Body of pancreas (tissue), 4 donors: Measurements from ENCODE around the gene PTPRN2. TPM values are rescaled to one million over a fixed set of nuclear protein-coding genes. Genes with fewer than 3 reads are reported as not detected.

Experiments used
- ATAC-seq: fragments of 150-250 bp; one replicate; pipeline ENCODE4 v1.9.1; 2016
- DNase-seq, 4 donors: peaks; one replicate each; pipeline ENCODE4 v3.0.0-alpha.2; 2019
- H3K27ac ChIP-seq, 4 donors: fragments of 200-600 bp; sonication (generic); 1 replicate in 3 of 4; 2 replicates in 1 of 4; pipeline versions ENCODE4 v1.5.1 to v1.6.1; 2016 to 2019; ENCODE audit warnings: mild to moderate bottlenecking in 1 of 4, mixed read lengths in 1 of 4, moderate library complexity in 1 of 4
- H3K27me3 ChIP-seq, 2 donors: fragments of 200-600 bp; sonication (generic); one replicate each; pipeline ENCODE4 v1.6.0; 2016; ENCODE audit warnings: mild to moderate bottlenecking in 1 of 2
- H3K36me3 ChIP-seq, 2 donors: fragments of 200-600 bp; sonication (generic); replicated peaks in 1 of 2; 2 replicates each; pipeline ENCODE4 v1.5.1; 2016; ENCODE audit warnings: low read depth in 2 of 2; ENCODE audit not compliant: insufficient read depth in 1 of 2
- H3K4me1 ChIP-seq: fragments of 200-600 bp; sonication (generic); one replicate; pipeline ENCODE4 v1.6.0; 2016
- H3K4me3 ChIP-seq, 2 donors: fragments of 200-600 bp; sonication (generic); 1 replicate in 1 of 2; 2 replicates in 1 of 2; pipeline ENCODE4 v1.5.1; 2016 to 2019
- H3K9me3 ChIP-seq, 3 donors: fragments of 200-600 bp; sonication (generic); 1 replicate in 2 of 3; 2 replicates in 1 of 3; pipeline ENCODE4 v1.5.1; 2016
- CTCF ChIP-seq, 7 experiments: fragments of 450-650 bp in 4 of 7; fragments of 200-600 bp in 3 of 7; sonication (generic) in 3 of 7; IDR thresholded peaks; one replicate each; pipeline ENCODE4 v1.5.1; 2016 to 2019; ENCODE audit warnings: antibody characterized with exemption in 7 of 7
- POLR2A ChIP-seq, 3 donors: fragments of 450-650 bp; IDR thresholded peaks; one replicate each; pipeline ENCODE4 v1.6.1; 2016; ENCODE audit warnings: antibody characterized with exemption in 3 of 3, mild to moderate bottlenecking in 2 of 3
- WGBS, 2 donors: methylation state at CpG; one replicate each; pipeline ENCODE4 v1.1.5; 2017; 5-methylcytosine and 5-hydroxymethylcytosine counted together
- intact Hi-C: fragments of 100-400 bp; cut with DNase I; formaldehyde crosslinking; loops from one replicate; pipeline ENCODE4 v1.15.1; 2023
- total RNA-seq, 2 donors: library from RNA; depleted of rRNA; stranded (reverse); fragments of >200 nt; gene quantifications; one replicate each; pipeline ENCODE4 v1.1.0, GENCODE V29; 2016

Gene PTPRN2
- total RNA-seq, 2 donors from 2014 or later, result 31.6 to 76.1 TPM

- DNase-seq (no peak), ATAC-seq (no peak)
- intact Hi-C loops, result no loop called here
- Histone ChIP-seq H3K4me3 (no peak overlapping the region), H3K27me3 (no peaks in the 10 kb centered on the region), H3K4me1 (no peaks in the 10 kb centered on the region), H3K9me3 (no peaks in the 10 kb centered on the region), H3K36me3 (no peaks in the 10 kb centered on the region), H3K27ac (no peak overlapping the region)
- WGBS, 2 donors, result 86 to 91% methylated on average over 8 to 27 of the region's 29 CpGs
- TF ChIP-seq CTCF (IDR thresholded peaks at IDR 0.05), result no peak
- TF ChIP-seq POLR2A (IDR thresholded peaks at IDR 0.05), result no peak
Measured at GRCh38 chr7:157866336-157866924, 721.2 kb downstream of the PTPRN2 start.

DNA sequence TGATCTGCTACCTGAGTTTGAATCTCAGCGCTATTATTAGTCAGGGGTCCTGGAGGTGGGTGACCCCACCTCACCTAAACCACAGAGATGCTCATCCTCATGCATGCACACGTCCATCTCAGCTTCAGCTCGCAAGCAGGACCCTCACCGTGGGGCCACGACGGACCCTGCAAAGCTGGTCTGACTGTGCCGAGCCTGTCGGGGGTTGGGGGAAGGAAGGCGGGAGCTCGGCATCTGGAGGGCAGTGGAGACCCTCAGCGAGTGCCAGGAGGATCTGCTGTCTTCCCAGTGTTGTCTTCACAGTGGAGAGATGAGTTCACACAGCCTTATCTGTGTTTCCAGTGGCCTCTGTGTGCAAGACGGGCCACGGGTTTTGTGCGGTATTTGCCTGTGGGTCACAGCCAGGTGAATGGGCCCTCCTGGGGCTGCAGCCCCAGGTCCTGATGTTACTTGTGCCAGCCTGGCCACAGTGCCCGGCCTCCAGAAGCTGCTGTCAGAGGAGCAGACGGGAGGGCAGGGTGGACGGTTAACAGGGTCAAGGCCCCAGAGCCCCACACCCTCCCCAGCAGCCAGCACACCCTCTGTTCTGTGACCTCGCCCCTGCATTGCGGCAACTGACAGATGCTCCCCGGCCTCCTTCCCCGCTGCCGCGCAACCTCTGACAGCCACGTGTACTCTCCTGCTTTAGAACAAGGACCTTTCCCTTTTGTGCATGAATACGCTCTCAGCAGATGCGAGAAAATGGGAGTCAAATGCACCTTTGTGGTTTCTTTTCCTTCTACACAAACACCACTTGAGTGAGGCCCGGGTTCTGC is 722.1 kb downstream of the PTPRN2 start:
- 75 to 81% methylated on average over 14 to 27 of the region's 27 CpGs for WGBS, 2 donors
- H3K27ac ChIP-seq, result no peak overlapping the region
- H3K9me3 ChIP-seq, result no peaks in the 10 kb centered on the region
- intact Hi-C loops, result no loop called here
- DNase-seq (no peak), ATAC-seq (no peak)
- H3K4me1 ChIP-seq, result no peaks in the 10 kb centered on the region
- H3K4me3 ChIP-seq, result no peak overlapping the region
- H3K36me3 ChIP-seq, result no peaks in the 10 kb centered on the region
- TF ChIP-seq CTCF (IDR thresholded peaks at IDR 0.05) (no peak), POLR2A (IDR thresholded peaks at IDR 0.05) (no peak)
- H3K27me3 ChIP-seq, result no peaks in the 10 kb centered on the region

GRCh38 chr7:157864911-157865310 is 722.7 kb downstream of the PTPRN2 start:
- Histone ChIP-seq H3K4me3 (no peak overlapping the region), H3K4me1 (no peaks in the 10 kb centered on the region), H3K27ac (no peak overlapping the region), H3K27me3 (no peaks in the 10 kb centered on the region), H3K9me3 (no peaks in the 10 kb centered on the region), H3K36me3 (no peaks in the 10 kb centered on the region)
- intact Hi-C loops, result no loop called here
- TF ChIP-seq CTCF (IDR thresholded peaks at IDR 0.05) (no peak), POLR2A (IDR thresholded peaks at IDR 0.05) (no peak)
- no peak for DNase-seq
- WGBS, 2 donors, result 90 to 100% methylated on average over 4 to 12 of the region's 12 CpGs
- ATAC-seq, result no peak

- TF ChIP-seq POLR2A (IDR thresholded peaks at IDR 0.05) (no peak), CTCF (IDR thresholded peaks at IDR 0.05) (no peak)
- WGBS, 2 donors, result 88 to 94% methylated on average over 12 to 31 of the region's 31 CpGs
- no peak for ATAC-seq
Measured at GRCh38 chr7:157863906-157864810, 723.5 kb downstream of the PTPRN2 start.

More at GRCh38 chr7:157863906-157864810, 723.5 kb downstream of the PTPRN2 start:
- Histone ChIP-seq H3K27me3 (no peaks in the 10 kb centered on the region), H3K36me3 (no peaks in the 10 kb centered on the region), H3K4me3 (no peak overlapping the region), H3K27ac (no peak overlapping the region), H3K4me1 (no peaks in the 10 kb centered on the region), H3K9me3 (no peaks in the 10 kb centered on the region)
- intact Hi-C loops, result no loop called here
- no peak for DNase-seq
